Glutamatergic neuron (in vitro differentiated cells): ENCODE results near the gene OLFML3. TPM values are rescaled to one million over a fixed set of nuclear protein-coding genes. Genes with fewer than 3 reads are reported as not detected.

Experiments used
- DNase-seq: peaks from one replicate; pipeline ENCODE4 v3.0.0; 2022
- H3K27ac Mint-ChIP-seq: one replicate; pipeline ENCODE4 v1.8.0; 2020; ENCODE audit warnings: mild to moderate bottlenecking, mixed read lengths, inconsistent platforms; ENCODE audit not compliant: unreplicated experiment
- H3K27me3 Mint-ChIP-seq: one replicate; pipeline ENCODE4 v1.8.0; 2020; ENCODE audit warnings: mild to moderate bottlenecking, moderate library complexity, mixed read lengths, inconsistent platforms; ENCODE audit not compliant: unreplicated experiment
- H3K36me3 Mint-ChIP-seq: one replicate; pipeline ENCODE4 v1.8.0; 2020; ENCODE audit warnings: mild to moderate bottlenecking, mixed read lengths, inconsistent platforms; ENCODE audit not compliant: unreplicated experiment
- H3K4me1 Mint-ChIP-seq: one replicate; pipeline ENCODE4 v1.8.0; 2020; ENCODE audit warnings: mild to moderate bottlenecking, low read depth, mixed read lengths, inconsistent platforms; ENCODE audit not compliant: unreplicated experiment
- H3K4me3 Mint-ChIP-seq: one replicate; pipeline ENCODE4 v1.8.0; 2020; ENCODE audit warnings: mild to moderate bottlenecking, mixed read lengths, inconsistent platforms; ENCODE audit not compliant: unreplicated experiment
- H3K9me3 Mint-ChIP-seq: one replicate; pipeline ENCODE4 v1.8.0; 2020; ENCODE audit warnings: mild to moderate bottlenecking, moderate library complexity, mixed read lengths, inconsistent platforms; ENCODE audit not compliant: unreplicated experiment
- total RNA-seq: library from RNA; stranded (reverse); fragmentation: NEBNext Ultra II Directional; extraction: Animal tissue kit (Norgen Biotek cat#: 25700); gene quantifications from one replicate; pipeline ENCODE4 v1.2.1, GENCODE V29; 2021; ENCODE audit not compliant: unreplicated experiment
- TF ChIP-seq, protein P1 (sequence below): fragments of 200-600 bp; sonication (generic); IDR thresholded peaks from one replicate; pipeline ENCODE4 v1.5.0; 2021; ENCODE audit not compliant: partially characterized antibody, unreplicated experiment

Gene OLFML3
- total RNA-seq, 1 donor from 2014 or later = 2.9 TPM

DNA sequence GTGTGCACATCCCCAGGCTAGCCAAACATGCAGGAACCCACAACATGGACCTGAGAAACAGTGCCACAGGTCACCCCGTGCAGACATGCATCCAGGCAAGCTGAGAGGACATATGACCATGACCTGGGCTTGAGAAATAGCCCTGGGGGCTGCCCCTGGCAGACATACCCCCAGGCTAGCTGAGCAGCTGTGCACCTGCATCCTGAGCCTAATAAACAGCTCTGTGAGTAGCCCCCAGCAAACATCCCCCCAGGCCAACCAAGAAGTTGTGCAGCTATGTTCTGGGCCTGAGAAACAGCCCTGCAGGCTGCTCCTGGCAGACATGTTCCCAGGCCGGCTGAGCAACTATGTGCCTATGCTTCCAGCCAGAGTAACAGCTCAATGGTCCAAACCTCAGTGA lies 14.5 kb downstream of the OLFML3 start:
- Mint-ChIP-seq H3K27ac (no peak overlapping the region), H3K27me3 (peaks cover 4% of the 10 kb centered on the region), H3K4me3 (no peak overlapping the region), H3K4me1 (no peaks in the 10 kb centered on the region), H3K36me3 (peaks cover 21% of the 10 kb centered on the region), H3K9me3 (peaks cover 9% of the 10 kb centered on the region)
- TF ChIP-seq, protein P1, sequence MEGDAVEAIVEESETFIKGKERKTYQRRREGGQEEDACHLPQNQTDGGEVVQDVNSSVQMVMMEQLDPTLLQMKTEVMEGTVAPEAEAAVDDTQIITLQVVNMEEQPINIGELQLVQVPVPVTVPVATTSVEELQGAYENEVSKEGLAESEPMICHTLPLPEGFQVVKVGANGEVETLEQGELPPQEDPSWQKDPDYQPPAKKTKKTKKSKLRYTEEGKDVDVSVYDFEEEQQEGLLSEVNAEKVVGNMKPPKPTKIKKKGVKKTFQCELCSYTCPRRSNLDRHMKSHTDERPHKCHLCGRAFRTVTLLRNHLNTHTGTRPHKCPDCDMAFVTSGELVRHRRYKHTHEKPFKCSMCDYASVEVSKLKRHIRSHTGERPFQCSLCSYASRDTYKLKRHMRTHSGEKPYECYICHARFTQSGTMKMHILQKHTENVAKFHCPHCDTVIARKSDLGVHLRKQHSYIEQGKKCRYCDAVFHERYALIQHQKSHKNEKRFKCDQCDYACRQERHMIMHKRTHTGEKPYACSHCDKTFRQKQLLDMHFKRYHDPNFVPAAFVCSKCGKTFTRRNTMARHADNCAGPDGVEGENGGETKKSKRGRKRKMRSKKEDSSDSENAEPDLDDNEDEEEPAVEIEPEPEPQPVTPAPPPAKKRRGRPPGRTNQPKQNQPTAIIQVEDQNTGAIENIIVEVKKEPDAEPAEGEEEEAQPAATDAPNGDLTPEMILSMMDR = no peak
- DNase-seq = no peak

DNA sequence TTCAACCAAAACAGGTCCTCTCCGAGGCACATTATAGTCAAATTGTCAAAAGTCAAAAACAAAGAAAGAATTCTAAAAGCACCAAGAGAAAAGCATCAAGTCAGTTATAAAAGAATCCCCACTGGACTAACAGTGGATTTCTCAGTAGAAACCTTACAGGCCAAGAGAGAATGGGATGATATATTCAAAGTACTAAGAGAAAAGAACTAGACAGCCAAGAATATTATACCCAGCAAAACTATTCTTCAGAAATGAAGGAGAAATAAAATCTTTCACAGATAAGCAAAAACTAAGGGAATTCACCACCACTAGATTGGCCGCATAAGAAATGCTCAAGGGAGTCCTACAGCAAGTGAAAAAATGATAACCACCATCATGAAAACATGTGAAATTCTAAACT lies 16.1 kb downstream of the OLFML3 start:
- Mint-ChIP-seq H3K4me3 (no peak overlapping the region), H3K27ac (no peak overlapping the region), H3K27me3 (no peaks in the 10 kb centered on the region)

DNA sequence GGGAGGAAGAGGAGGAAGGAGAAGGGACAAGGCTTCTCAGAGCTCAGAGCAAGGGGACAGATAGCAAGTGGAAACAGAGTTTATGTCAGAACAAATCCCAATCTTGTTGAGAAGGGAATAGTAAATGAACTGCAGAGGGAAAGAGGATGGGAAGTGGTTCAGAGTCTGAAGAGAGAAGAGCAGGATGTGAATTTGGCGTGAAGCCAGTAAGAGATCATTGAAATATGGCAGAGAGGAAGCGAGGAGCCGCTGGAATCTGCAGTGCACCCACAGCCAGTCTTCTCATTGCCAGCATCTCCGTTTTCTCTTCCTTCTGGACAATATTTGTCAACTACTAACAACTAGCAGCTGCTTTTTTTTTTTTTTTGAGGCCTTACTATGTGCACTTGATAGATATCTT lies 19.1 kb downstream of the OLFML3 start:
- Mint-ChIP-seq H3K9me3 (peaks cover 11% of the 10 kb centered on the region), H3K27ac (no peak overlapping the region), H3K36me3 (peaks cover 17% of the 10 kb centered on the region), H3K27me3 (peaks cover 1% of the 10 kb centered on the region), H3K4me1 (peaks cover 11% of the 10 kb centered on the region), H3K4me3 (no peak overlapping the region)
- TF ChIP-seq, protein P1 = no peak
- DNase-seq = no peak

More for the DNA sequence above, 16.1 kb downstream of the OLFML3 start:
- DNase-seq = no peak
- TF ChIP-seq, protein P1 = no peak
- H3K9me3 Mint-ChIP-seq = peaks cover 11% of the 10 kb centered on the region
- peaks cover 1% of the 10 kb centered on the region for H3K4me1 Mint-ChIP-seq
- H3K36me3 Mint-ChIP-seq = peaks cover 21% of the 10 kb centered on the region

DNA sequence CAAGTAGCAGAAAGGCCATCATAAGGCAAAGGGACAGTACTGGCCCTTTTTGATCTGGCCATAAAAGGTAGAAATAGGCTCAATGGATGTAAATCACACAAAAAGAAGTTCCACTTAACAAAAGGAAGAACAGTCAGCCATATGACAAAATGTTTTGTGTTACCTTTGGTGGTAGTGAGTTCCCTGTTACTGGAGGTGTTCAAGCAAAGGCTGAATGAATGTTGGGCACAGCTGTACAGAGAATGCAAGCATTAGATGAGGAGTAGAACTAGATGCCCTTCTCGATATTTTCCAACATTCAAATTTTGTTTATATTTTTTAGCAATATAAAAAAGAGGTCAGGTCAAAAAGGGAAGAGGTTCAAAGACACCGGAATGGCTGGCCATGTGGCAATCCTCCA lies 20.0 kb downstream of the OLFML3 start:
- TF ChIP-seq, protein P1 = no peak
- H3K9me3 Mint-ChIP-seq = peaks cover 13% of the 10 kb centered on the region
- DNase-seq = no peak
- no peak overlapping the region for H3K27ac Mint-ChIP-seq
- H3K4me3 Mint-ChIP-seq = no peak overlapping the region
- peaks cover 14% of the 10 kb centered on the region for H3K4me1 Mint-ChIP-seq
- peaks cover 1% of the 10 kb centered on the region for H3K27me3 Mint-ChIP-seq
- H3K36me3 Mint-ChIP-seq = peaks cover 14% of the 10 kb centered on the region

DNA sequence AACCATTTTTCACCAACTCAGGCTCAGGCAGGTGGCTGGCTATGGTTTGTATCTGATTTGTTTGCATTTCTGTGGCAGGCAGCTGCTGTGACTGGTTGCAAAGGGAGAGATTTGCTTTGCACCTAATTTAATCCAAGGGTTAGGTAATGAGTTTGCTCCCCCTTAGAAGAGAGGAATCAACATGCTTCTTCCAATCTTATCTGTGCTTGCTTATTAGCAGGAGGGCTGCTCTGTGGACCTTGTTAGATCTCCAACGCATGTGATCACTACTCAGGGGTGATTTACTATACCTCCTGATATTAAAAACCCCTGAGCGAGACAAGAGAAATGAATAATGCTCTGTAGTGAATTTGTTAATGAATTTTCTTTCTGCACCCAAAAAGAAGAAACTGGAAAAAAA lies 20.5 kb downstream of the OLFML3 start:
- H3K4me3 Mint-ChIP-seq = no peak overlapping the region
- DNase-seq = no peak
- peaks cover 14% of the 10 kb centered on the region for H3K4me1 Mint-ChIP-seq
- peaks cover 1% of the 10 kb centered on the region for H3K27me3 Mint-ChIP-seq
- no peak overlapping the region for H3K27ac Mint-ChIP-seq
- H3K36me3 Mint-ChIP-seq = peaks cover 8% of the 10 kb centered on the region
- TF ChIP-seq, protein P1 = no peak
- peaks cover 9% of the 10 kb centered on the region for H3K9me3 Mint-ChIP-seq
